Astrocyte of the spinal cord (primary cell): ENCODE measurements around the gene CCDC177.

Experiments
- DNase-seq: peaks from one replicate; pipeline ENCODE4 v3.0.0; 2011; ENCODE audit warnings: low read depth, low spot score
- H3K4me3 ChIP-seq: 2 replicates; pipeline ENCODE4 v1.5.1; 2011; ENCODE audit warnings: low read depth, mild to moderate bottlenecking, low read length, moderate library complexity
- in situ Hi-C: cut with HindIII; loops from 2 replicates; pipeline ENCODE4 v1.10.0; 2017; ENCODE audit warnings: low sequenced_read_pairs
- TF ChIP-seq, protein P1 (sequence below): IDR thresholded peaks from 2 replicates; pipeline ENCODE4 v1.5.1; 2012; ENCODE audit warnings: low read depth, mild to moderate bottlenecking, low read length, inconsistent platforms

Gene CCDC177

DNA sequence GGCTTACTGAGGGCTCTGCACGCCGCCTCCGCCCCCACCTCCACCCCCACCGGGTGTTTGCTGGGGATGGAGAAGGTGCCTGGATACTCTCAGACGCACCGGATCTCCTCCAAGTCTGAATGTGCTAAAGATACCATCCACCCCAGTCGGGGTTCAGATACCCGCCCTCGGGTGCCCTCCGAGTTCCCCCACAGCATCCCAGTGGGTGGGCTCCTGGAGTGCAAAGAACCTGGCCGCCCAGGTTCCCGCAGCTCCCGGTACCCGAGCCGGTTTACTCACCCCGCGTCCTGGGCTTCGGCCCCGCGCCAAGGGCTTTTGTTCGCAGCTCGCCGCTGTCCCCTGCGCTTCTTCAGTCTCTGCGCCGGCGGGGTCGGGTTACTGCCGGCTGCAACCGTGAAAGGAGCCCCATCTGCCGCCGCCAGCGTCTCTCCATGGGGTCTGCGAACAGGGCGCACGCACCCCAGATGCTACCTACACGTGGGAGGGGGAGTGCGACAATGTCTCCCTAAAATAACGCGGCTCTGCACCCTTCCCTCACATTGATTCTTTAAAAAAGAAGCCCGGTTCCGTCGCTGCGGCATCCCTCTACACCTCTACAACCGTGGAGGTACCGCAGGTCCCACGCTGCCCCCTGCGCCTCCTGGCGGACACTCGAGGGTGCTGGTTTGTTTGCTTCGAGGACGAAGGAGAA is at the start of gene CCDC177:
Gene CCDC177 (minus strand): TSS at position 609 of the 691 bp plus-strand sequence. CDS start 1,249 bp downstream, outside the sequence.
- in situ Hi-C loops = no loop called here
- TF ChIP-seq, protein P1, sequence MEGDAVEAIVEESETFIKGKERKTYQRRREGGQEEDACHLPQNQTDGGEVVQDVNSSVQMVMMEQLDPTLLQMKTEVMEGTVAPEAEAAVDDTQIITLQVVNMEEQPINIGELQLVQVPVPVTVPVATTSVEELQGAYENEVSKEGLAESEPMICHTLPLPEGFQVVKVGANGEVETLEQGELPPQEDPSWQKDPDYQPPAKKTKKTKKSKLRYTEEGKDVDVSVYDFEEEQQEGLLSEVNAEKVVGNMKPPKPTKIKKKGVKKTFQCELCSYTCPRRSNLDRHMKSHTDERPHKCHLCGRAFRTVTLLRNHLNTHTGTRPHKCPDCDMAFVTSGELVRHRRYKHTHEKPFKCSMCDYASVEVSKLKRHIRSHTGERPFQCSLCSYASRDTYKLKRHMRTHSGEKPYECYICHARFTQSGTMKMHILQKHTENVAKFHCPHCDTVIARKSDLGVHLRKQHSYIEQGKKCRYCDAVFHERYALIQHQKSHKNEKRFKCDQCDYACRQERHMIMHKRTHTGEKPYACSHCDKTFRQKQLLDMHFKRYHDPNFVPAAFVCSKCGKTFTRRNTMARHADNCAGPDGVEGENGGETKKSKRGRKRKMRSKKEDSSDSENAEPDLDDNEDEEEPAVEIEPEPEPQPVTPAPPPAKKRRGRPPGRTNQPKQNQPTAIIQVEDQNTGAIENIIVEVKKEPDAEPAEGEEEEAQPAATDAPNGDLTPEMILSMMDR = peak; percentile 98
- H3K4me3 ChIP-seq = peak within 1 kb of the TSS; percentile 10
- DNase-seq = peak; percentile 46

GRCh38 chr14:69624136-69624535 is 49.5 kb upstream of the CCDC177 start:
- in situ Hi-C loops = no loop called here
- H3K4me3 ChIP-seq = no peak overlapping the region

DNA sequence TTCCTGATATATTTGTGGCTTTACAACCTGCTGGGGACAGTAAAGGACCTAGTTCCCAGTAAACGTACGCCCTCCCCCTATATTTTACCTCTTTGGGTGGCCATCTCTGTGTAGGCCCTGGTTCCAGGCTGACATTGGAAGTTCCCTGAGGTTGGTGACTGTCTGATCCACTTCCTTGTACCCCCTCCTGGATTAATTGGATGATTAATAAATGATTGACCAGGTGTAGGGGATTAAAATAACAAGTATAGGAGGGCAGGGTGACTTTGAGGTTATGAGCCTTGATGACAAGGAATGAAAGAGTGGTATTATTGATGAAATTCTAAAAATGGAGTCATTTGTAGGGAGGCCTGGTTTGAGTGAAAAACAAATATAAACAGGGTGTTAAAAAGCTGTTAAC is 46.3 kb upstream of the CCDC177 start:
- in situ Hi-C loops = no loop called here
- no peak overlapping the region for H3K4me3 ChIP-seq
- TF ChIP-seq, protein P1 = no peak
- no peak for DNase-seq

More at GRCh38 chr14:69624136-69624535, 49.5 kb upstream of the CCDC177 start:
- no peak for DNase-seq
- TF ChIP-seq, protein P1 = no peak

DNA sequence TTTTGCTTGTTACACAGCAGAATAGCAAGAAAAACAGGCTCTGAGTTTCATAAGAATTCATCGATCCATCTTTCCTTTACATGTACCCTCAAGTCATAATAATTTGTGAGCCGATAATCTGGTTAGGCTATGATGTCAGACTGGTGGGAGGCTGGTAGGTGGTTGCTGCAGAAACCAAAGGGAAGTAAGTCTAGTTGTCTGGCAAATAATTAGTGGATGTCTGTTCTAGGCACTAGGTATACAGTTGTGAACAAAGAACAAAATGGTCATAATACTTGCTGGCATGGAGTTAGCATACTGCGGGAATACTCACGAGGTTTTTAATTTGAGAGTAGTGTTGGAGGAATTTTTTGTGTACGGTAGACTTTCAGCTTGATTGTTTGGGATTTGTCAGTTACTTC is 45.5 kb upstream of the CCDC177 start:
- in situ Hi-C loops = no loop called here
- no peak for DNase-seq
- TF ChIP-seq, protein P1 = no peak
- no peak overlapping the region for H3K4me3 ChIP-seq

- TF ChIP-seq, protein P1 = no peak
- DNase-seq = peak; percentile 43
- in situ Hi-C loops = no loop called here
Observed at GRCh38 chr14:69619012-69619411, 44.3 kb upstream of the CCDC177 start.

DNA sequence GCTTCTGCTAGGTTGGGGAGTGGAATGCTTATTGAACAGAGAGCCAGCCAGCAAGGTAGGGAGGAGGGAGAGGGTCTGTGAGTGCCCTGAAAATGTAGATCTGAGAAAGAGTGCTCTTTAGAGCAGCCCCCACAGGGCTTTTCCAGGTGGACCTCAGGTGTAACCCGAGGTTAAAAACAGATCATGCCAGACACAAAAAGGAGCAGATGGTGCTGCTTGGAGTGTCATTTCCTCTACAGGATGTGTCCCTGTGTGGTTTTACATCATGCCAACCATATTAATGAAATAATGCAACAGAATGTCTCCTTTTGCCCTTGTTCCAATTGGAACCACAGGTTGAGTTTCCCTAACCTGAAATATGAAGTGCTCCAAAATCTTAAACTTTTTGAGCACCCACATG is 43.1 kb upstream of the CCDC177 start:
- DNase-seq = no peak
- in situ Hi-C loops = no loop called here
- H3K4me3 ChIP-seq = no peak overlapping the region
- TF ChIP-seq, protein P1 = no peak

More at GRCh38 chr14:69619012-69619411, 44.3 kb upstream of the CCDC177 start:
- no peak overlapping the region for H3K4me3 ChIP-seq
